Trophoblast cell (in vitro differentiated cells and primary cell): Measurements from ENCODE around the gene PAK5.

ENCODE experiments used
- DNase-seq, 2 donors: peaks; one replicate each; pipeline ENCODE4 v3.0.0-alpha.2; 2016
- H2AFZ ChIP-seq: 2 replicates; pipeline ENCODE4 v1.6.1; 2013; ENCODE audit warnings: low read length, moderate library complexity, mild to moderate bottlenecking; ENCODE audit not compliant: insufficient read depth, poor library complexity
- H2AK5ac ChIP-seq: 2 replicates; pipeline ENCODE4 v1.6.1; 2013; ENCODE audit warnings: mild to moderate bottlenecking, low read length
- H2BK120ac ChIP-seq: 2 replicates; pipeline ENCODE4 v1.6.1; 2013; ENCODE audit warnings: low read length, mild to moderate bottlenecking, moderate library complexity; ENCODE audit not compliant: insufficient read depth, poor library complexity
- H2BK12ac ChIP-seq: 2 replicates; pipeline ENCODE4 v1.6.1; 2013; ENCODE audit warnings: mild to moderate bottlenecking, low read length, moderate library complexity
- H2BK5ac ChIP-seq: 2 replicates; pipeline ENCODE4 v1.6.1; 2013; ENCODE audit warnings: low read length, low read depth, moderate library complexity, mild to moderate bottlenecking; ENCODE audit not compliant: poor library complexity
- H3K14ac ChIP-seq: 2 replicates; pipeline ENCODE4 v1.6.1; 2013; ENCODE audit warnings: mild to moderate bottlenecking, low read length
- H3K18ac ChIP-seq: 2 replicates; pipeline ENCODE4 v1.6.1; 2013; ENCODE audit warnings: mild to moderate bottlenecking, low read length
- H3K23ac ChIP-seq: 2 replicates; pipeline ENCODE4 v1.6.1; 2013; ENCODE audit warnings: low read length
- H3K27ac ChIP-seq: 2 replicates; pipeline ENCODE4 v1.5.1; 2013; ENCODE audit warnings: low read depth, mild to moderate bottlenecking, inconsistent platforms, low read length, moderate library complexity
- H3K27me3 ChIP-seq: 2 replicates; pipeline ENCODE4 v1.6.1; 2013; ENCODE audit warnings: inconsistent platforms, mild to moderate bottlenecking, low read length, moderate library complexity; ENCODE audit not compliant: insufficient read depth
- H3K36me3 ChIP-seq, 2 experiments: 1 replicate in 1 of 2; 2 replicates in 1 of 2; pipeline ENCODE4 v1.6.1; 2013; ENCODE audit warnings: low read length in 2 of 2, mild to moderate bottlenecking in 2 of 2, moderate library complexity in 1 of 2; ENCODE audit not compliant: insufficient read depth in 2 of 2, control insufficient read depth in 1 of 2
- H3K4ac ChIP-seq: 2 replicates; pipeline ENCODE4 v1.6.1; 2013; ENCODE audit warnings: low read depth, mild to moderate bottlenecking, low read length, moderate library complexity
- H3K4me1 ChIP-seq, 2 experiments: 1 replicate in 1 of 2; 2 replicates in 1 of 2; pipeline ENCODE4 v1.6.1; 2013; ENCODE audit warnings: low read length in 2 of 2, mild to moderate bottlenecking in 2 of 2, moderate library complexity in 1 of 2; ENCODE audit not compliant: insufficient read depth in 2 of 2, control insufficient read depth in 1 of 2
- H3K4me2 ChIP-seq: 2 replicates; pipeline ENCODE4 v1.6.1; 2013; ENCODE audit warnings: inconsistent platforms, mild to moderate bottlenecking, low read length, moderate library complexity
- H3K4me3 ChIP-seq: 2 replicates; pipeline ENCODE4 v1.5.1; 2013; ENCODE audit warnings: mild to moderate bottlenecking, low read depth, low read length, inconsistent platforms
- H3K79me1 ChIP-seq: one replicate; pipeline ENCODE4 v1.6.1; 2013; ENCODE audit warnings: low read length
- H3K79me2 ChIP-seq: 2 replicates; pipeline ENCODE4 v1.6.1; 2013; ENCODE audit warnings: low read length, mild to moderate bottlenecking; ENCODE audit not compliant: control insufficient read depth, insufficient read depth, poor library complexity
- H3K9ac ChIP-seq: 2 replicates; pipeline ENCODE4 v1.6.1; 2013; ENCODE audit warnings: mild to moderate bottlenecking, low read length
- H3K9me3 ChIP-seq: 2 replicates; pipeline ENCODE4 v1.6.1; 2013; ENCODE audit warnings: low read depth, mild to moderate bottlenecking, control low read depth, inconsistent platforms, low read length; ENCODE audit not compliant: insufficient read depth
- H4K12ac ChIP-seq: 2 replicates; pipeline ENCODE4 v1.6.1; 2013; ENCODE audit warnings: low read depth, mild to moderate bottlenecking, low read length, moderate library complexity
- H4K8ac ChIP-seq: 2 replicates; pipeline ENCODE4 v1.6.1; 2013; ENCODE audit warnings: low read depth, mild to moderate bottlenecking, low read length, moderate library complexity
- H4K91ac ChIP-seq: one replicate; pipeline ENCODE4 v1.6.1; 2013; ENCODE audit warnings: low read depth, mild to moderate bottlenecking, low read length, moderate library complexity
- WGBS: extraction: QIAGEN DNeasy Blood & Tissue Kit; methylation state at CpG from one replicate; pipeline ENCODE4 v1.1.7; 2013; ENCODE audit warnings: missing lambda C conversion rate; ENCODE audit not compliant: insufficient read length, insufficient coverage; ENCODE audit errors: extremely low coverage; 5-methylcytosine and 5-hydroxymethylcytosine counted together

Gene PAK5

DNA sequence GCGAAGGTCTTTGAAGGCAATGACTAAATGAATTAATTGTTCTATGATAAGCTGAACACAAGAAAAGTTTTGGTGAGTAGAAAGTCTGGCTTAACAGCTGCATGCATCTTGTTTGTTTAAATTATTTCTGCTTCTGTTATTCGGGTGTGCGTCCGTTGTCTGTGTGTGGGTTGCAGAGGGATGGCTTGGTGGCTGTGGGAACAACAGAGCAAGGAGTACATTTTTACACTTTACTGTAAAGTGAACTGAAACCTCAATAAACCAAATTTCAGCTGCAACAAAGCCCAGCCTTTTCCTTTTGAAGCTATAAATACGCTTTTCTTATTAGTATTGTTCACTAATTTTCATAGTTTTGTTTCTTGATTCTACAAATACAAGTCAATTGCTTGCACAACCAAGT lies 328.0 kb downstream of the PAK5 start:
- Histone ChIP-seq H2AFZ (no peak overlapping the region), H3K4me3 (no peak overlapping the region), H4K91ac (no peak overlapping the region), H2BK5ac (no peak overlapping the region), H2BK120ac (no peak overlapping the region), H3K36me3 (no peaks in the 10 kb centered on the region), H3K9ac (no peak overlapping the region), H4K12ac (no peak overlapping the region), H3K27me3 (peaks cover 55% of the 10 kb centered on the region), H3K27ac (no peak overlapping the region), H3K9me3 (peaks cover 11% of the 10 kb centered on the region), H3K4me2 (no peak overlapping the region), H3K79me1 (no peaks in the 10 kb centered on the region), H4K8ac (no peak overlapping the region), H3K79me2 (no peaks in the 10 kb centered on the region), H2AK5ac (no peak overlapping the region), H3K4ac (no peak overlapping the region), H3K18ac (no peak overlapping the region), H3K4me1 (peaks cover 3% of the 10 kb centered on the region in 2 experiments), H2BK12ac (no peak overlapping the region), H3K23ac (no peak overlapping the region), H3K14ac (no peak overlapping the region)
- no peak for DNase-seq
- no CpG with 5 or more reads among the region's 5 CpGs for WGBS

DNA sequence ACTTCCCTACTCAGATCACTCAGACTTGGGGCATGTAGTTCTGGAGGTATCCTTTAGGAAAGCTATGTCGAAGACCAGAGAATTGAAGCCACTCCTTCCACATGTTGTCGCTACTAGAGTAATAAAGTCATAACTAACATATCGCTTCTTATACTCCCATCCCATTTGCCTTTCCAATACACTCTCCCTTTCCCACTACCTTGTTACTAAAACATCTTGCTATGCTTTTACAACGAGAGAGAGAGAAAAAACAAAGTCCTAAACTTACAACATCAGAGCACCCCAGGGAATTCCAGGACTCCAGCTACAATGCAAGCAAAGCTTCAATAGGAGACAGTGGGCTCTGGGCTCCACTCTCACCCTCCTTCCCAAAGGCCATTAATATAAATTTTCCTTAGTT lies 329.6 kb downstream of the PAK5 start:
- H3K9me3 ChIP-seq, result peaks cover 11% of the 10 kb centered on the region
- no peak overlapping the region for H2BK5ac ChIP-seq
- H3K79me2 ChIP-seq, result no peaks in the 10 kb centered on the region
- no peak overlapping the region for H2AFZ ChIP-seq
- H3K4me1 ChIP-seq, result no peaks in the 10 kb centered on the region
- H2BK12ac ChIP-seq, result no peak overlapping the region
- no peak for DNase-seq
- H2AK5ac ChIP-seq, result no peak overlapping the region
- H2BK120ac ChIP-seq, result no peak overlapping the region
- no peak overlapping the region for H3K14ac ChIP-seq
- H4K91ac ChIP-seq, result no peak overlapping the region
- H4K12ac ChIP-seq, result no peak overlapping the region
- WGBS, result no CpG with 5 or more reads among the region's 4 CpGs
- H3K4me3 ChIP-seq, result no peak overlapping the region
- H3K79me1 ChIP-seq, result no peaks in the 10 kb centered on the region
- H3K27ac ChIP-seq, result no peak overlapping the region
- no peak overlapping the region for H3K23ac ChIP-seq
- H3K18ac ChIP-seq, result no peak overlapping the region
- no peak overlapping the region for H4K8ac ChIP-seq
- no peak overlapping the region for H3K4me2 ChIP-seq
- no peak overlapping the region for H3K9ac ChIP-seq
- no peaks in the 10 kb centered on the region for H3K36me3 ChIP-seq
- H3K4ac ChIP-seq, result no peak overlapping the region
- H3K27me3 ChIP-seq, result peaks cover 51% of the 10 kb centered on the region

DNA sequence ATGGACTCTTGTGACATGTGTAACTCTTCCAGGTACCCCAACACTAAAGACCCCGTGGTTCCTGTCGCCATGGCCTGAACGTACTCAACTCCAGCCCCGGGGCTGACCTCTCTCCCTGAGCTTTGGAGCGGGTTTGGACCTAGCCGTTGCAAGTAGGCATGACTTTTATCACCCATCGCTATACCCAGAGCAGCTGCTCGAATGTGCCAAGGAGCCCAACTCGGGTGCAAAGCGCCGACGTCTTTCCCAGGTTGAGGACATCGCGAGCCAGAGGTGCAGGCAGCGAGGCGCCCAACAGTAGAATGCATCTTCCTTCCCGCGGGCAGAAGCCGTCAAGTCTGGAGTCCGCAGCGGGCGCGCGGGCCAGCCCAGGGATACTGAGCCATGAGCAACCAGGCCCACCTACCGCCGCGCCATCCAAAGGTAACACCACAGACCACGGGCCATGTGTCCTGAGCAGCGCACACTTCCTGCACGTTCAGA lies 330.1 kb downstream of the PAK5 start:
- Histone ChIP-seq H2AFZ (no peak overlapping the region), H3K4me1 (no peaks in the 10 kb centered on the region), H3K4me2 (peak overlapping the region; percentile 42), H3K36me3 (no peaks in the 10 kb centered on the region), H3K27ac (no peak overlapping the region), H3K27me3 (peaks cover 51% of the 10 kb centered on the region), H3K9me3 (peaks cover 11% of the 10 kb centered on the region), H3K79me2 (no peaks in the 10 kb centered on the region), H2AK5ac (no peak overlapping the region), H2BK5ac (no peak overlapping the region), H4K8ac (no peak overlapping the region), H2BK120ac (no peak overlapping the region), H3K9ac (no peak overlapping the region), H3K14ac (no peak overlapping the region), H4K12ac (no peak overlapping the region), H3K18ac (no peak overlapping the region), H3K23ac (no peak overlapping the region), H3K4me3 (no peak overlapping the region), H3K79me1 (no peaks in the 10 kb centered on the region), H3K4ac (no peak overlapping the region), H2BK12ac (no peak overlapping the region), H4K91ac (no peak overlapping the region)
- no peak for DNase-seq
- no CpG with 5 or more reads among the region's 30 CpGs for WGBS

DNA sequence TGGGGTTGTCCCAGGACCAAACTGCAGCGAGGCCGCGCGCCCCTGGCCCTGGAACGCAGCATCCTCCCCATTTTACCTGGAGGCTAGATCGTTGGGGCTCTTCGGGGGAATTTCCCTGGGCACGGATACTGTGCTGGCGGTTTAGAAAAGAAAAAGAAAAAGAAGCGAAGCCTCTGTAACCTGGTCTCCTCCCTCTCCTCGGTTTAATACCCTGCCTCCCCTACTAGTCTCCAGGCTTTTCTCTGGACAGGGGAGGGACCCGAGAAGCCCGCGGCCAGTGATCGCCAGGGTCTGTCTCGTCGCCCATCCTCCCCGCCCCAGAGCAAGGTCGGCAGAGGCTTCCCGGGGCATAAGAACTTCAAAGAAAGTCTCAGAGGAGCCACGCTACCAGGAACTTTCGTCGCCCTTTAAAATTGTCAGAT lies 330.6 kb downstream of the PAK5 start:
- Histone ChIP-seq H3K79me1 (no peaks in the 10 kb centered on the region), H2AFZ (no peak overlapping the region), H2BK12ac (no peak overlapping the region), H3K18ac (no peak overlapping the region), H3K27ac (no peak overlapping the region), H3K4me2 (no peak overlapping the region), H4K91ac (no peak overlapping the region), H3K79me2 (no peaks in the 10 kb centered on the region), H3K9me3 (peaks cover 11% of the 10 kb centered on the region), H3K4me1 (no peaks in the 10 kb centered on the region), H3K4ac (no peak overlapping the region), H3K23ac (no peak overlapping the region), H2AK5ac (no peak overlapping the region), H3K9ac (no peak overlapping the region), H3K14ac (no peak overlapping the region), H2BK120ac (no peak overlapping the region), H3K4me3 (no peak overlapping the region), H3K36me3 (no peaks in the 10 kb centered on the region), H3K27me3 (peaks cover 51% of the 10 kb centered on the region), H2BK5ac (no peak overlapping the region), H4K12ac (no peak overlapping the region), H4K8ac (no peak overlapping the region)
- WGBS, result no CpG with 5 or more reads among the region's 23 CpGs
- no peak for DNase-seq
